Hepatocyte (in vitro differentiated cells): ENCODE results near the gene AKAP6. TPM values are rescaled to one million over a fixed set of nuclear protein-coding genes. Genes with fewer than 3 reads are reported as not detected.

ENCODE experiments used
- DNase-seq: peaks from one replicate; pipeline ENCODE4 v3.0.0-alpha.2; 2016; ENCODE audit warnings: low spot score
- H2AFZ ChIP-seq: fragments of 200-600 bp; sonication (generic); 2 replicates; pipeline ENCODE4 v1.6.0; 2016; ENCODE audit warnings: antibody characterized with exemption, mild to moderate bottlenecking
- H3K27ac ChIP-seq: fragments of 200-600 bp; sonication (generic); 2 replicates; pipeline ENCODE4 v1.5.1; 2016; ENCODE audit warnings: mild to moderate bottlenecking
- H3K27me3 ChIP-seq: fragments of 200-600 bp; sonication (generic); 2 replicates; pipeline ENCODE4 v1.6.1; 2016
- H3K36me3 ChIP-seq: fragments of 200-600 bp; sonication (generic); replicated peaks from 2 replicates; pipeline ENCODE4 v1.5.1; 2016; ENCODE audit warnings: low read depth; ENCODE audit not compliant: insufficient read depth
- H3K4me1 ChIP-seq: fragments of 200-600 bp; sonication (generic); 2 replicates; pipeline ENCODE4 v1.5.1; 2016; ENCODE audit warnings: mild to moderate bottlenecking, moderate library complexity; ENCODE audit not compliant: insufficient read depth
- H3K4me2 ChIP-seq: fragments of 200-600 bp; sonication (generic); 2 replicates; pipeline ENCODE4 v1.6.0; 2016
- H3K4me3 ChIP-seq: fragments of 200-600 bp; sonication (generic); 2 replicates; pipeline ENCODE4 v1.5.1; 2016; ENCODE audit warnings: mild to moderate bottlenecking
- H3K79me2 ChIP-seq: fragments of 200-600 bp; sonication (generic); 2 replicates; pipeline ENCODE4 v1.6.0; 2017; ENCODE audit warnings: mild to moderate bottlenecking
- H3K9me2 ChIP-seq: fragments of 200-600 bp; sonication (generic); replicated peaks from 2 replicates; pipeline ENCODE4 v1.6.0; 2017; ENCODE audit warnings: mild to moderate bottlenecking; ENCODE audit not compliant: insufficient read depth
- H3K9me3 ChIP-seq: fragments of 200-600 bp; sonication (generic); 2 replicates; pipeline ENCODE4 v1.5.1; 2016; ENCODE audit warnings: low read depth, mild to moderate bottlenecking
- H4K20me1 ChIP-seq: fragments of 200-600 bp; sonication (generic); 2 replicates; pipeline ENCODE4 v1.6.0; 2016; ENCODE audit warnings: mild to moderate bottlenecking; ENCODE audit not compliant: insufficient read depth, poor library complexity, severe bottlenecking
- CTCF ChIP-seq: fragments of 200-600 bp; sonication (generic); IDR thresholded peaks from 2 replicates; pipeline ENCODE4 v1.5.1; 2016; ENCODE audit warnings: antibody characterized with exemption, mild to moderate bottlenecking; ENCODE audit not compliant: poor library complexity
- EZH2 ChIP-seq: fragments of 200-600 bp; sonication (generic); IDR thresholded peaks from 2 replicates; pipeline ENCODE4 v1.6.1; 2016; ENCODE audit warnings: antibody characterized with exemption, mild to moderate bottlenecking, borderline replicate concordance
- EZH2phosphoT487 ChIP-seq: fragments of 200-600 bp; sonication (generic); IDR thresholded peaks from one replicate; pipeline ENCODE4 v1.6.1; 2018; ENCODE audit warnings: antibody characterized with exemption, mild to moderate bottlenecking, low read depth, moderate library complexity; ENCODE audit not compliant: unreplicated experiment, severe bottlenecking
- WGBS: methylation state at CpG from one replicate; pipeline ENCODE4 v1.1.6; 2016; ENCODE audit warnings: low lambda C conversion rate; ENCODE audit errors: missing lambda C conversion rate; 5-methylcytosine and 5-hydroxymethylcytosine counted together
- polyA plus RNA-seq: library from polyadenylated mRNA; unstranded; fragments of >200 nt; fragmentation: Nextera tagmentation; extraction: Ambion mirVana; gene quantifications from 2 replicates; pipeline ENCODE4 v1.2.1, GENCODE V29; 2016
- total RNA-seq: library from RNA; depleted of rRNA; stranded (reverse); fragments of >200 nt; gene quantifications from 2 replicates; pipeline ENCODE4 v1.2.3, GENCODE V29; 2014

AKAP6 gene
- total and polyA plus RNA-seq, 2 experiments from 2014 or later = 1.1 to 2.1 TPM

GRCh38 chr14:32560209-32560857 is 231.2 kb downstream of the AKAP6 start:
- no peaks in the 10 kb centered on the region for H3K9me2 ChIP-seq
- peaks cover 5% of the 10 kb centered on the region for H3K4me1 ChIP-seq
- H3K4me3 ChIP-seq = no peak overlapping the region
- H4K20me1 ChIP-seq = no peaks in the 10 kb centered on the region
- 26% methylated on average over 9 of the region's 9 CpGs for WGBS
- H3K4me2 ChIP-seq = peak overlapping the region; percentile 12
- H3K36me3 ChIP-seq = no peaks in the 10 kb centered on the region
- no peaks in the 10 kb centered on the region for H3K27me3 ChIP-seq
- H3K27ac ChIP-seq = no peak overlapping the region
- peak; percentile 80 for DNase-seq
- no peaks in the 10 kb centered on the region for H3K79me2 ChIP-seq
- TF ChIP-seq EZH2 (no peak), CTCF (peak; percentile 97)
- no peaks in the 10 kb centered on the region for H3K9me3 ChIP-seq
- H2AFZ ChIP-seq = no peak overlapping the region

- H3K27me3 ChIP-seq = no peaks in the 10 kb centered on the region
- H3K27ac ChIP-seq = peak overlapping the region; percentile 36
- no peak overlapping the region for H3K4me3 ChIP-seq
- H3K79me2 ChIP-seq = no peaks in the 10 kb centered on the region
- no peaks in the 10 kb centered on the region for H3K9me3 ChIP-seq
- H4K20me1 ChIP-seq = no peaks in the 10 kb centered on the region
- peak; percentile 35 for DNase-seq
- H3K9me2 ChIP-seq = no peaks in the 10 kb centered on the region
- H3K4me1 ChIP-seq = peaks cover 16% of the 10 kb centered on the region
- H3K36me3 ChIP-seq = no peaks in the 10 kb centered on the region
- WGBS = 22% methylated on average over 1 of the region's 1 CpG
- no peak overlapping the region for H2AFZ ChIP-seq
- no peak overlapping the region for H3K4me2 ChIP-seq
- TF ChIP-seq EZH2 (no peak), CTCF (no peak), EZH2phosphoT487 (no peak)
These were observed 232.4 kb downstream of the AKAP6 start for GRCh38 chr14:32561520-32561919.

GRCh38 chr14:32564596-32564995 is 235.5 kb downstream of the AKAP6 start:
- no peaks in the 10 kb centered on the region for H3K9me3 ChIP-seq
- no peak overlapping the region for H3K4me3 ChIP-seq
- no peaks in the 10 kb centered on the region for H3K27me3 ChIP-seq
- no peak for TF ChIP-seq EZH2phosphoT487
- no peak for TF ChIP-seq EZH2
- TF ChIP-seq CTCF = no peak
- no peak overlapping the region for H3K4me2 ChIP-seq
- no peaks in the 10 kb centered on the region for H4K20me1 ChIP-seq
- no peaks in the 10 kb centered on the region for H3K79me2 ChIP-seq
- peak overlapping the region; percentile 76 for H3K27ac ChIP-seq
- DNase-seq = peak; percentile 28
- H3K9me2 ChIP-seq = no peaks in the 10 kb centered on the region
- no peak overlapping the region for H2AFZ ChIP-seq
- H3K4me1 ChIP-seq = peaks cover 21% of the 10 kb centered on the region
- no peaks in the 10 kb centered on the region for H3K36me3 ChIP-seq

- Histone ChIP-seq H3K4me1 (peaks cover 17% of the 10 kb centered on the region), H3K9me3 (no peaks in the 10 kb centered on the region), H3K27me3 (no peaks in the 10 kb centered on the region), H4K20me1 (no peaks in the 10 kb centered on the region), H3K79me2 (no peaks in the 10 kb centered on the region), H3K27ac (peak overlapping the region; percentile 76), H3K9me2 (no peaks in the 10 kb centered on the region), H3K4me2 (no peak overlapping the region), H3K36me3 (no peaks in the 10 kb centered on the region), H3K4me3 (no peak overlapping the region), H2AFZ (no peak overlapping the region)
- no peak for TF ChIP-seq EZH2phosphoT487
- TF ChIP-seq EZH2 = no peak
- TF ChIP-seq CTCF = no peak
- DNase-seq = no peak
These were observed 236.2 kb downstream of the AKAP6 start for GRCh38 chr14:32565256-32565655.
